ENCODE results near the gene UMODL1.
"Not testable (repeated sequence)": the region's sequence is repeated elsewhere in the genome, so short reads cannot be mapped to it uniquely, and the experiment has no call there.

UMODL1 gene

GRCh38 chr21:42174173-42174572 lies 103.1 kb downstream of the UMODL1 start:
- peaks cover 18% of the 10 kb centered on the region for H3K27me3 ChIP-seq (ENCODE audit: control insufficient read depth, insufficient read depth, low read length)
- no peak overlapping the region for H3K4me2 ChIP-seq (ENCODE audit: low read length)
- H3K9ac ChIP-seq (ENCODE audit: low read depth, low read length), result no peak overlapping the region

GRCh38 chr21:42175110-42175710 lies 104.1 kb downstream of the UMODL1 start:
- H3K9ac ChIP-seq (ENCODE audit: low read depth, low read length), result no peak overlapping the region
- no peak overlapping the region for H3K4me3 ChIP-seq (ENCODE audit: low read length)
- H3K9me3 ChIP-seq (replicated peaks; ENCODE audit: low read length), result no peaks in the 10 kb centered on the region
- no peaks in the 10 kb centered on the region for H3K4me1 ChIP-seq (ENCODE audit: control insufficient read depth, insufficient read depth, low read length)
- H3K27me3 ChIP-seq (ENCODE audit: control insufficient read depth, insufficient read depth, low read length), result peaks cover 17% of the 10 kb centered on the region
- H3K4me2 ChIP-seq (ENCODE audit: low read length), result no peak overlapping the region
- H3K36me3 ChIP-seq (ENCODE audit: insufficient read depth, low read length), result no peaks in the 10 kb centered on the region

More at GRCh38 chr21:42174173-42174572, 103.1 kb downstream of the UMODL1 start:
- Histone ChIP-seq H3K4me3 (ENCODE audit: low read length) (no peak overlapping the region), H3K36me3 (ENCODE audit: insufficient read depth, low read length) (no peaks in the 10 kb centered on the region), H3K9me3 (replicated peaks; ENCODE audit: low read length) (no peaks in the 10 kb centered on the region), H3K4me1 (ENCODE audit: control insufficient read depth, insufficient read depth, low read length) (no peaks in the 10 kb centered on the region)

DNA sequence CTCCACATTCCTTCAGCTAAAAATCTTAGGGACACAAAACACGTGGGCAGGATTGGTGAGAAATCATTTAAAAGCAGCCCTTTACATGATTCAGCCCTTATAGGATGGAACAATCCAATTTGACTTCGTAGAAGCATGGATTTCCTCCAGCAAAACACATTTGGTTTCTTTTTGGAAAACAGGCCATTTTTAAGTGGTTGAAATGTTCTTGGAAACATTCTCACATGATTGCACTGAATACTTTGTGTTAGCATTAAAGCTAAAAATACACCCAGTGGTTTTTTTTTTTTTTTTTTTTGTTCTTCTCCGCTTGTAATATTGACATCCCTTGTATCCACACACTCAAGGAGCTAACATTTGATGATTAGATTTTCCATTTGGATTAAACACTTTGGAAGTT lies 105.7 kb downstream of the UMODL1 start:
- Histone ChIP-seq H3K36me3 (ENCODE audit: insufficient read depth, low read length) (no peaks in the 10 kb centered on the region), H3K4me3 (ENCODE audit: low read length) (no peak overlapping the region), H3K27me3 (ENCODE audit: control insufficient read depth, insufficient read depth, low read length) (peaks cover 18% of the 10 kb centered on the region), H3K4me1 (ENCODE audit: control insufficient read depth, insufficient read depth, low read length) (no peaks in the 10 kb centered on the region), H3K4me2 (ENCODE audit: low read length) (no peak overlapping the region), H3K9me3 (replicated peaks; ENCODE audit: low read length) (no peaks in the 10 kb centered on the region), H3K9ac (ENCODE audit: low read depth, low read length) (no peak overlapping the region)

DNA sequence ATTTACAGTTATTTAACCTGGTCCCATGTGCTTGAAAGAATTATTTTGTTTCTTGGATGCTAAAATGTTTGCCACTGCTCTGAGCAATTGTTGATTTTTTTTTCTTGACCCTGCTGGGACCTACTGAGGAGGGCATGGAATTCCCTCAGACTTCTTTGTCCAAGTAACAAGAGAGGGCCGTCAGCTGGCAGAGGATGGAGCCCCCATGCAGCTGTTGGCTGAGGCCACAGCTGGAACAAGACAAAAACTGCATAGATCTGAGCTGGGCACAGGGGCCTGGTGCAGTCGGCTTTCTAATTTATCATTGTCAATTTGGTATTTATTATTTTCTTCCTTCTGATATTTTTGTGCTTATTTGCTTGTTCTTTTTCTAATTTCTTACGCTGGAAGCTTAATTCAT lies 108.2 kb downstream of the UMODL1 start:
- Histone ChIP-seq H3K4me3 (ENCODE audit: low read length) (no peak overlapping the region), H3K9me3 (replicated peaks; ENCODE audit: low read length) (no peaks in the 10 kb centered on the region), H3K27me3 (ENCODE audit: control insufficient read depth, insufficient read depth, low read length) (peaks cover 21% of the 10 kb centered on the region), H3K9ac (ENCODE audit: low read depth, low read length) (no peak overlapping the region), H3K4me1 (ENCODE audit: control insufficient read depth, insufficient read depth, low read length) (no peaks in the 10 kb centered on the region), H3K36me3 (ENCODE audit: insufficient read depth, low read length) (no peaks in the 10 kb centered on the region), H3K4me2 (ENCODE audit: low read length) (no peak overlapping the region)

- H3K36me3 ChIP-seq (ENCODE audit: insufficient read depth, low read length); H3K9me3 ChIP-seq (replicated peaks; ENCODE audit: low read length); H3K9ac ChIP-seq (ENCODE audit: low read depth, low read length); H3K4me2 ChIP-seq (ENCODE audit: low read length); H3K4me1 ChIP-seq (ENCODE audit: control insufficient read depth, insufficient read depth, low read length); H3K4me3 ChIP-seq (ENCODE audit: low read length): not testable (repeated sequence)
- H3K27me3 ChIP-seq (ENCODE audit: control insufficient read depth, insufficient read depth, low read length), result peaks cover 21% of the 10 kb centered on the region
Observed at GRCh38 chr21:42180001-42180400, 108.9 kb downstream of the UMODL1 start.

GRCh38 chr21:42182713-42183371 lies 111.7 kb downstream of the UMODL1 start:
- Histone ChIP-seq H3K9ac (ENCODE audit: low read depth, low read length) (no peak overlapping the region), H3K4me3 (ENCODE audit: low read length) (no peak overlapping the region), H3K9me3 (replicated peaks; ENCODE audit: low read length) (no peaks in the 10 kb centered on the region), H3K4me2 (ENCODE audit: low read length) (no peak overlapping the region), H3K27me3 (ENCODE audit: control insufficient read depth, insufficient read depth, low read length) (peaks cover 11% of the 10 kb centered on the region), H3K4me1 (ENCODE audit: control insufficient read depth, insufficient read depth, low read length) (no peaks in the 10 kb centered on the region), H3K36me3 (ENCODE audit: insufficient read depth, low read length) (no peaks in the 10 kb centered on the region)

GRCh38 chr21:42183374-42184266 lies 112.5 kb downstream of the UMODL1 start:
- H3K27me3 ChIP-seq (ENCODE audit: control insufficient read depth, insufficient read depth, low read length), result peaks cover 11% of the 10 kb centered on the region
- H3K4me2 ChIP-seq (ENCODE audit: low read length), result no peak overlapping the region
- no peaks in the 10 kb centered on the region for H3K9me3 ChIP-seq (replicated peaks; ENCODE audit: low read length)
- H3K36me3 ChIP-seq (ENCODE audit: insufficient read depth, low read length), result no peaks in the 10 kb centered on the region
- H3K4me1 ChIP-seq (ENCODE audit: control insufficient read depth, insufficient read depth, low read length), result no peaks in the 10 kb centered on the region
- no peak overlapping the region for H3K9ac ChIP-seq (ENCODE audit: low read depth, low read length)
- no peak overlapping the region for H3K4me3 ChIP-seq (ENCODE audit: low read length)

DNA sequence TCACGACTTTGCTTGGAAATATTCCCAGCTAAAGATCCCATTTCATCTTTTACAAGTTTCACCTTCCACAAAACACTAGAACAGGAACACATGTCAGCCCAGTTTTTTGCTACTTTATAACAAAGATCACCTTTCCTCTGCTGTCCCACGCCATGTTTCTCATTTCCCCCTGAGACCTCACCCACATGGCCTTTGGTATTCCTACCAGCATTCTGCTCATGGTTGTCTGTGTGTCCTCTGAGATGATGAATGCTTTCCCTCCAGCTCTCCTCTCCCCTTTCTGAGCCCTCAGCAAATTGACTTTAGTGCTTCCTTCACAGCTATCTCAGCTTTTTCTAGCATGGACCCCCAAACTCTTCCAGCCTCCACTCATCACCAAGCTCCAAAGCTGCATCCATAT lies 115.5 kb downstream of the UMODL1 start:
- Histone ChIP-seq H3K36me3 (ENCODE audit: insufficient read depth, low read length) (no peaks in the 10 kb centered on the region), H3K9me3 (replicated peaks; ENCODE audit: low read length) (no peaks in the 10 kb centered on the region), H3K4me2 (ENCODE audit: low read length) (no peak overlapping the region), H3K4me1 (ENCODE audit: control insufficient read depth, insufficient read depth, low read length) (no peaks in the 10 kb centered on the region), H3K4me3 (ENCODE audit: low read length) (no peak overlapping the region), H3K27me3 (ENCODE audit: control insufficient read depth, insufficient read depth, low read length) (peaks cover 17% of the 10 kb centered on the region), H3K9ac (ENCODE audit: low read depth, low read length) (no peak overlapping the region)

DNA sequence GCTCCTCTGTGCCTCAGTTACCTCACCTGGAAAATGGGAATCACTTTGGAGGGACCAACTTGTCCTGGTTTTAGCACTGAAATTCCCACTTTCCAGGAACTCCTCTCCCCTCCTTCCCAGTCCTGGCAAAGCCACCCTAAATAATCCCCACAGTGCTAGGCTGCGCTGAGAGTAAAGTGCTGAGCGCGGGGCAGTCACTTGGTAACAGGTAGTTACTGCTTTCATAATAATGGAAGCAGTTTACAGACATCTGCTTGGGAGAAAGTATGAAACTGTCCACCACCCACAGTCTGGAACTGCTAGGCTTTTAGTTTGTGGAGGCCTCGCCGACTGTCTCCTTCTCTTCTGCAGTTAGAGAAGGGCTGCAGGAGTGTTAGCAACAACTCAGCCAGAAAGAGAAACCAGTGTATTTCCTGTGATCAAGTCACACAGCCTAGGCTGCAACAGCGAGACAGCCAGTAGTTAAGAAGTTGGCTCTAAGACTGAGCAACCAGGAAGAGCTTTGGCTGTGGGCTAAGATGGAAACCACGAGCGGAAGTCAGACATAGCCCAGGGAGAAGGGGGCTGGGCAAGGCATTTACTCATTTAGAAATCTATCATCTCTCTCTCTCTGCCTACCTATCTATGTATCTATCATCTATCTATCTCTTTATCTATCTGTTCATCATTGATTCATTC lies 117.0 kb downstream of the UMODL1 start:
- no peaks in the 10 kb centered on the region for H3K4me1 ChIP-seq (ENCODE audit: control insufficient read depth, insufficient read depth, low read length)
- no peak overlapping the region for H3K4me2 ChIP-seq (ENCODE audit: low read length)
- no peak overlapping the region for H3K4me3 ChIP-seq (ENCODE audit: low read length)
- H3K9ac ChIP-seq (ENCODE audit: low read depth, low read length), result no peak overlapping the region
- H3K9me3 ChIP-seq (replicated peaks; ENCODE audit: low read length), result no peaks in the 10 kb centered on the region
- no peaks in the 10 kb centered on the region for H3K36me3 ChIP-seq (ENCODE audit: insufficient read depth, low read length)
- peaks cover 18% of the 10 kb centered on the region for H3K27me3 ChIP-seq (ENCODE audit: control insufficient read depth, insufficient read depth, low read length)

DNA sequence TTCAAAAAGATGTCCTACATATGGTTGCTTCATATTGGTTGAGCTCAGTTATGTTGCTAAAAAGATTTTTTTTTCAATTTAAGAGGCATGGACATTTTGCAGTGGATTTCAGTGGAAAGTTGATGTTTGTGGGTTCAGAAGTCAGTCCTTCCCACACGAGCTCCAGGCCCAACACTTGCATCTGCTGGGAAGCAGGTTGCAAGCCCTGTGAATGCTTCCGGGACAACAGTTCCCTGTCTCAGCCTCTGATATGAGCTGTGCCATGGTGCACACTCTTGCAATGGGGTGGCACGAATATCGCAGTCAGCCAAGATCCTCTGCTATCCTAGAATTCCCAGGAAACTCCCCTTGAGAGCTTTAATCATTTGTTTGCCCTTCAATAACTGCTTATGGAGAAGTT lies 117.5 kb downstream of the UMODL1 start:
- Histone ChIP-seq H3K4me2 (ENCODE audit: low read length) (no peak overlapping the region), H3K36me3 (ENCODE audit: insufficient read depth, low read length) (no peaks in the 10 kb centered on the region), H3K9me3 (replicated peaks; ENCODE audit: low read length) (no peaks in the 10 kb centered on the region), H3K27me3 (ENCODE audit: control insufficient read depth, insufficient read depth, low read length) (peaks cover 18% of the 10 kb centered on the region), H3K4me1 (ENCODE audit: control insufficient read depth, insufficient read depth, low read length) (no peaks in the 10 kb centered on the region), H3K9ac (ENCODE audit: low read depth, low read length) (no peak overlapping the region), H3K4me3 (ENCODE audit: low read length) (no peak overlapping the region)

DNA sequence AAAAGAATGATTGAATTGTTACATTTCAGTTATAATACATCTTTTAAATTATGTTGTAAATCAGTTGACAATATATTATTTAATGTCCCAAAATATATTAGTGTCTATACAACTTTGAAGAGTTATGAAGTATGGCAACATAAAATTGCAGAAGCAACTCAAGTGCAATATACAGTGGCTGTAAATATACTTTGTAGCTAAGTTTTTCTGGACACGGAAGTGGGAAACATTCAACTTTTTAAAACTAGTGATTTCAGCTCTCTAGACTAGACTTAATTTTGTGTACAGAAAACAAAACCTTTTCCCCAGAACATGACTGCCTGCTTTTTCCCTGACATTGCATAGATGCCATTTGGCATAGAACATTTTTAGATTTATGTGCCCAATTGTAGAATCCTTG lies 118.3 kb downstream of the UMODL1 start:
- Histone ChIP-seq H3K27me3 (ENCODE audit: control insufficient read depth, insufficient read depth, low read length) (peaks cover 18% of the 10 kb centered on the region), H3K4me2 (ENCODE audit: low read length) (no peak overlapping the region), H3K36me3 (ENCODE audit: insufficient read depth, low read length) (no peaks in the 10 kb centered on the region), H3K4me3 (ENCODE audit: low read length) (no peak overlapping the region), H3K4me1 (ENCODE audit: control insufficient read depth, insufficient read depth, low read length) (no peaks in the 10 kb centered on the region), H3K9ac (ENCODE audit: low read depth, low read length) (no peak overlapping the region), H3K9me3 (replicated peaks; ENCODE audit: low read length) (no peaks in the 10 kb centered on the region)
